DOHH2 (cell line): ENCODE measurements around the gene TMCO4.

Experiments used
- H3F3A ChIP-seq: fragments of 200-600 bp; sonication (generic), shearing (Covaris generic); 2 replicates; pipeline ENCODE4 v1.6.0; 2016; ENCODE audit warnings: antibody characterized with exemption, mild to moderate bottlenecking; ENCODE audit not compliant: control insufficient read depth, insufficient read depth
- H3K27ac ChIP-seq: fragments of 200-600 bp; sonication (generic); 2 replicates; pipeline ENCODE4 v1.5.1; 2014; ENCODE audit warnings: low read depth, mild to moderate bottlenecking, low read length, moderate library complexity
- H3K27me3 ChIP-seq: fragments of 200-600 bp; sonication (generic); 2 replicates; pipeline ENCODE4 v1.6.1; 2014; ENCODE audit warnings: mild to moderate bottlenecking, low read length, mixed read lengths; ENCODE audit not compliant: control insufficient read depth
- H3K36me3 ChIP-seq: fragments of 200-600 bp; sonication (generic); 2 replicates; pipeline ENCODE4 v1.6.1; 2014; ENCODE audit warnings: mild to moderate bottlenecking, low read length, moderate library complexity, mixed read lengths; ENCODE audit not compliant: control insufficient read depth
- H3K4me1 ChIP-seq: fragments of 200-600 bp; sonication (generic); 2 replicates; pipeline ENCODE4 v1.6.1; 2014; ENCODE audit warnings: mild to moderate bottlenecking, low read length, mixed read lengths; ENCODE audit not compliant: control insufficient read depth
- H3K4me2 ChIP-seq: fragments of 200-600 bp; sonication (generic); 2 replicates; pipeline ENCODE4 v1.6.0; 2014; ENCODE audit warnings: mild to moderate bottlenecking, low read length, moderate library complexity
- H3K4me3 ChIP-seq: fragments of 200-600 bp; sonication (generic); 2 replicates; pipeline ENCODE4 v1.5.1; 2014; ENCODE audit warnings: mild to moderate bottlenecking, low read length, mixed read lengths
- H3K79me2 ChIP-seq: fragments of 200-600 bp; sonication (generic); 2 replicates; pipeline ENCODE4 v1.6.1; 2014; ENCODE audit warnings: mild to moderate bottlenecking, low read length, mixed read lengths; ENCODE audit not compliant: control insufficient read depth
- H3K9me2 ChIP-seq: fragments of 200-600 bp; sonication (generic); replicated peaks from 2 replicates; pipeline ENCODE4 v1.6.1; 2014; ENCODE audit warnings: mild to moderate bottlenecking, low read length, mixed read lengths; ENCODE audit not compliant: control insufficient read depth
- H3K9me3 ChIP-seq: fragments of 200-600 bp; sonication (generic); 2 replicates; pipeline ENCODE4 v1.6.1; 2014; ENCODE audit warnings: antibody characterized with exemption, low read length, mixed read lengths; ENCODE audit not compliant: control insufficient read depth, insufficient read depth
- H4K20me1 ChIP-seq: fragments of 200-600 bp; sonication (generic); 2 replicates; pipeline ENCODE4 v1.6.0; 2014; ENCODE audit warnings: low read depth, mild to moderate bottlenecking, antibody characterized with exemption, low read length, moderate library complexity; ENCODE audit not compliant: control insufficient read depth, insufficient read depth
- EZH2phosphoT487 ChIP-seq: fragments of 200-600 bp; sonication (generic); IDR thresholded peaks from 2 replicates; pipeline ENCODE4 v1.6.1; 2017; ENCODE audit warnings: borderline replicate concordance, mild to moderate bottlenecking, antibody characterized with exemption, low read length, moderate library complexity, mixed read lengths
- TF ChIP-seq, protein P1 (sequence below): fragments of 200-600 bp; sonication (generic); IDR thresholded peaks from one replicate; pipeline ENCODE4 v1.5.1; 2014; ENCODE audit warnings: antibody characterized with exemption, mild to moderate bottlenecking, low read depth, low read length; ENCODE audit not compliant: poor library complexity, severe bottlenecking

TMCO4 gene

DNA sequence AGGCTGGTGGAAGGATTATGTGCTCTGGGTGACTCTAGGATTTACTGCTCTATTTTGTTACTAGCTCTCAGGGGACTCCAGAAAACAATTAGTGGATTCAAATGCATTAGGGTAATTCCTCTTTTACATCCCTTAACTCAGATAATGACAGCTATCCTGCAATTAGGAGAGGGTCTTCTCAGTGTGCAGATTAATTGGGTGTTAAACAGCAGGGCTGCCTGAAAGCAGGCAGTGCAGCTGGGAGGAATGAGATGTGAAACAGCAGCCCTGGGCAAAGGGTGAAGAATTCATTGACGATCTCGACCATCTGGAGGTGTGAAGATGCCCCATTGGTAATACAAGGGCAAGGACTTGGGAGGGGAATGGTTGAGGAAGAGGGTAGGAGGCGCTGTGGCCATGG is 68.9 kb downstream of the TMCO4 start:
- no peaks in the 10 kb centered on the region for H3K4me1 ChIP-seq
- H3K79me2 ChIP-seq: no peaks in the 10 kb centered on the region
- no peak for TF ChIP-seq EZH2phosphoT487
- TF ChIP-seq, protein P1, sequence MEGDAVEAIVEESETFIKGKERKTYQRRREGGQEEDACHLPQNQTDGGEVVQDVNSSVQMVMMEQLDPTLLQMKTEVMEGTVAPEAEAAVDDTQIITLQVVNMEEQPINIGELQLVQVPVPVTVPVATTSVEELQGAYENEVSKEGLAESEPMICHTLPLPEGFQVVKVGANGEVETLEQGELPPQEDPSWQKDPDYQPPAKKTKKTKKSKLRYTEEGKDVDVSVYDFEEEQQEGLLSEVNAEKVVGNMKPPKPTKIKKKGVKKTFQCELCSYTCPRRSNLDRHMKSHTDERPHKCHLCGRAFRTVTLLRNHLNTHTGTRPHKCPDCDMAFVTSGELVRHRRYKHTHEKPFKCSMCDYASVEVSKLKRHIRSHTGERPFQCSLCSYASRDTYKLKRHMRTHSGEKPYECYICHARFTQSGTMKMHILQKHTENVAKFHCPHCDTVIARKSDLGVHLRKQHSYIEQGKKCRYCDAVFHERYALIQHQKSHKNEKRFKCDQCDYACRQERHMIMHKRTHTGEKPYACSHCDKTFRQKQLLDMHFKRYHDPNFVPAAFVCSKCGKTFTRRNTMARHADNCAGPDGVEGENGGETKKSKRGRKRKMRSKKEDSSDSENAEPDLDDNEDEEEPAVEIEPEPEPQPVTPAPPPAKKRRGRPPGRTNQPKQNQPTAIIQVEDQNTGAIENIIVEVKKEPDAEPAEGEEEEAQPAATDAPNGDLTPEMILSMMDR: no peak
- H3K27ac ChIP-seq: no peak overlapping the region
- H3F3A ChIP-seq: no peaks in the 10 kb centered on the region
- no peaks in the 10 kb centered on the region for H3K27me3 ChIP-seq
- peaks cover 6% of the 10 kb centered on the region; the same call in 1 of the 2 replicates for H3K9me3 ChIP-seq
- H3K9me2 ChIP-seq: no peaks in the 10 kb centered on the region
- H3K36me3 ChIP-seq: no peaks in the 10 kb centered on the region
- no peak overlapping the region for H3K4me2 ChIP-seq
- H3K4me3 ChIP-seq: no peak overlapping the region
- H4K20me1 ChIP-seq: no peaks in the 10 kb centered on the region

DNA sequence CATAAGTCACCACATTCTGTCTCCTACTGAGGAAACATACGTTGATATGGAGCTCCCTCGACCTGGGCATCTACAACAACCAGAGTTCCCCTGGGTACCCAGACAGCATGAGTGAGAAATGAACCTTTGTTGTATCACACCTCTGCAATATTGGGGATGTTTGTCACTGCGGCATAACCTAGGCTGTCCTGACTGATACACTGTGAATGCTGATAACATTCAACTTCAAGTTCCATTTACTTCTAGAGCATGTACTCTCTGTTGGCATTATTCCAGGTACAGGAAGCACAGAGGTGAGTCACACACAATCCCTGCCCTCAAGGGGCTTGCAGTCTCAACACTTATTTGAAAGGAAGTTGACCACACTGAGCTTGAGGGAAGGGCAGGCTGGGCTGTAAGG is 69.5 kb downstream of the TMCO4 start:
- no peaks in the 10 kb centered on the region for H3K36me3 ChIP-seq
- H3K27me3 ChIP-seq: no peaks in the 10 kb centered on the region
- H3F3A ChIP-seq: no peaks in the 10 kb centered on the region
- H3K27ac ChIP-seq: no peak overlapping the region
- H3K4me2 ChIP-seq: no peak overlapping the region
- H4K20me1 ChIP-seq: no peaks in the 10 kb centered on the region
- H3K79me2 ChIP-seq: no peaks in the 10 kb centered on the region
- no peaks in the 10 kb centered on the region for H3K9me2 ChIP-seq
- H3K4me3 ChIP-seq: no peak overlapping the region
- H3K4me1 ChIP-seq: no peaks in the 10 kb centered on the region
- H3K9me3 ChIP-seq: peaks cover 6% of the 10 kb centered on the region; the same call in 1 of the 2 replicates
- TF ChIP-seq, protein P1: no peak
- TF ChIP-seq EZH2phosphoT487: no peak

DNA sequence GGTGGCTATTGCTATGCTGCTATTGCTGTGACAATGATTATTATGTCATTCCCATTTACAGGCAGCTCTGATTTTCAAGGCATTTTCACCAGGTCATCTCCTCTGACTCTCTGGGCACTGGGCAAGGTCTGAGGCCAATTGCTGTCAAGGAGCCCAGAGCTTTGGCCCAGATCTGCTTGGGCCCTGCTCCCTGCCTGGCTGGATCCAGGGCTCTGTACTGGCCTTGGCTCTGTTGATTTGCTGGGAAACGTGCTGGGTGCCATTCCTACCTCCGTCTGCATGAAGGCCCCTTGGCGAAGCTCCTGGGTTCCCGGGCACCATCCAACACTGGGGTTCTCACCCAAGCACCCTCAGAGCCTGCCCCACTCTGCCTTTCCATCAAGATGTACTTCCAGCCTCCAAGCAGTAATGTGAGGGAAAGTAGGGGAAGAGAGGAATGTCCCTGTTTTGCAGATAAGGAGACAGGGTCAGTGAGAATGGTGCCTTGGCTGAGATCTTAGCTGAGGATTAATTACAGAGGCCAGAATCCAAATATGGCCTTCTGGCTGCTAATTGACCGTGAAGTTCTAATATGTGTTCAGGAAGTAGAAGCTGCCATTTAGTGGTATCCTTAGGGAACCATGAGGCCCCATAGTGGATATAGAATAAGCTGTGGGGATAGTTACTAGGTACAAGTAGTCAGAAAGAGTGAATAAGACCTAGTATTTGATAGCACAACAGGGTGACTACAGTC is 71.1 kb downstream of the TMCO4 start:
- TF ChIP-seq, protein P1: no peak
- TF ChIP-seq EZH2phosphoT487: no peak

More for the DNA sequence above, 71.1 kb downstream of the TMCO4 start:
- Histone ChIP-seq H3K4me2 (no peak overlapping the region), H3K9me2 (no peaks in the 10 kb centered on the region), H3K36me3 (no peaks in the 10 kb centered on the region), H3K9me3 (peaks cover 6% of the 10 kb centered on the region; the same call in 1 of the 2 replicates), H4K20me1 (no peaks in the 10 kb centered on the region), H3K27me3 (no peaks in the 10 kb centered on the region), H3K4me3 (no peak overlapping the region), H3K79me2 (no peaks in the 10 kb centered on the region), H3F3A (no peaks in the 10 kb centered on the region), H3K27ac (no peak overlapping the region), H3K4me1 (no peaks in the 10 kb centered on the region)
